A673 (cell line): Measurements from ENCODE around the gene USP40. TPM values are rescaled to one million over a fixed set of nuclear protein-coding genes. Genes with fewer than 3 reads are reported as not detected.

Experiments used
- BruUV-seq: library from RNA; stranded (reverse); fragments of 400-500 nt; replicated peaks from 2 replicates; lab custom pipeline; 2021; lab: Mats Ljungman, UMichigan
- CTCF ChIA-PET: fragments of 300-600 bp; sonication (Branson Sonifier 250); formaldehyde crosslinking; loops from one replicate; lab custom pipeline; 2022; ENCODE audit warnings: antibody characterized with exemption; lab: Charles Lee
- POLR2A ChIA-PET: fragments of 300-600 bp; sonication (Branson Sonifier 250); formaldehyde crosslinking; loops from one replicate; lab custom pipeline; 2022; ENCODE audit warnings: antibody characterized with exemption; ENCODE audit not compliant: low non-redundant PET; lab: Charles Lee
- DNase-seq: peaks from one replicate; pipeline ENCODE4 v3.0.0-alpha.2; 2015; ENCODE audit warnings: low spot score
- H3K27ac ChIP-seq: fragments of 200-600 bp; sonication (generic); 2 replicates; pipeline ENCODE4 v1.5.1; 2016; ENCODE audit warnings: mixed run types, low read depth, mild to moderate bottlenecking, mixed read lengths, antibody characterized with exemption, low read length; ENCODE audit not compliant: poor library complexity, severe bottlenecking
- H3K27me3 ChIP-seq: fragments of 200-600 bp; sonication (generic); replicated peaks from 2 replicates; pipeline ENCODE4 v1.6.1; 2017; ENCODE audit warnings: mixed run types, low read depth, mild to moderate bottlenecking, mixed read lengths, antibody characterized with exemption, low read length; ENCODE audit not compliant: insufficient read depth, poor library complexity
- H3K36me3 ChIP-seq: fragments of 200-600 bp; sonication (generic); 2 replicates; pipeline ENCODE4 v1.6.1; 2016; ENCODE audit warnings: mixed run types, mild to moderate bottlenecking, mixed read lengths, antibody characterized with exemption, low read length; ENCODE audit not compliant: insufficient read depth, poor library complexity, severe bottlenecking
- H3K4me1 ChIP-seq: fragments of 200-600 bp; sonication (generic); 2 replicates; pipeline ENCODE4 v1.6.1; 2017; ENCODE audit warnings: mixed run types, mild to moderate bottlenecking, mixed read lengths, antibody characterized with exemption, low read length; ENCODE audit not compliant: insufficient read depth, poor library complexity, severe bottlenecking
- H3K4me3 ChIP-seq: fragments of 200-600 bp; sonication (generic); 2 replicates; pipeline ENCODE4 v1.5.1; 2016; ENCODE audit warnings: low read depth, mixed run types, mild to moderate bottlenecking, mixed read lengths, low read length; ENCODE audit not compliant: poor library complexity, severe bottlenecking
- H3K9me3 ChIP-seq: fragments of 200-600 bp; sonication (generic); 2 replicates; pipeline ENCODE4 v1.6.1; 2016; ENCODE audit warnings: mixed run types, low read depth, mild to moderate bottlenecking, mixed read lengths, antibody characterized with exemption, low read length; ENCODE audit not compliant: poor library complexity, severe bottlenecking
- CTCF ChIP-seq: fragments of 300-800, 200-600 bp; sonication (generic); conservative IDR thresholded peaks from 2 replicates; pipeline ENCODE4 v1.5.1; 2017; ENCODE audit warnings: low read depth, mild to moderate bottlenecking, antibody characterized with exemption, low read length, moderate library complexity, mixed read lengths
- EZH2 ChIP-seq: fragments of 200-600 bp; sonication (generic); IDR thresholded peaks from 2 replicates; pipeline ENCODE4 v1.6.1; 2017; ENCODE audit warnings: borderline replicate concordance, low read depth, mild to moderate bottlenecking, mixed read lengths, antibody characterized with exemption, low read length; ENCODE audit not compliant: poor library complexity, severe bottlenecking
- intact Hi-C: fragments of 100-400 bp; cut with micrococcal nuclease; formaldehyde crosslinking; loops from one replicate; pipeline ENCODE4 v1.10.0; 2022; ENCODE audit not compliant: unreplicated experiment
- total RNA-seq: library from RNA; stranded (reverse); gene quantifications from 2 replicates; pipeline ENCODE4 v1.2.3, GENCODE V29; 2021

The USP40 gene
- total RNA-seq, 1 experiment from 2014 or later, result 29.6 TPM

DNA sequence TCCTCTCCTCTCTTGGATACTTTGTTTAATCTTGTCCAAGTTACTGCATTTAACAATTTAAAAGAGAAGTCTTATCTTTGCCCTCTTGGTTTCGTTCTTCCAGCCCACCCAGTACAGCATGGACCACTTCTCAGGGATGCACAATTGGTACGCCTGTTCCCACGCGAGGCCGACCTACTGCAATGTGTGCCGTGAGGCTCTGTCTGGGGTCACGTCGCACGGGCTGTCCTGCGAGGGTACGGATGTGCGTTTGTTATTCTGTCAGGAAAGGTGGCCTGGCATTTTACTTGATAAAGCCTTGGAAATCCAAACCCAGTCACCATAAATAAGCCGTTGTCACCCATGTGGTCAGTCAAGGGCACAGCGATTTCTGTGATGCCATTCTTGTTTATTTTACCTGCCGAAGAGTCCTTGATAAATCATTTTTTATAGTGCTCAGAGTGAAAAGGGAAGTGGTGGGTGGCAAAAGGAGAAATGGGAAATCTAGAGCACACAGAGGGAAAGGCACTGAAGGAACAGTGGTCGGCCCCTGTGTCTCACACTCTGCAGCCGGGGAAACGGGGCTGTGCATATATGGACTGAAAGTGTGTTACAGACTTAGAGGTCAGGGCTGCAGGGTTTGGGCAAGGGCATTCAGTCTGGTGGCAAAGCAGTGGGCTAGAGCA, 131.8 kb downstream of the USP40 start:
- H3K27ac ChIP-seq, result no peak overlapping the region
- TF ChIP-seq EZH2 (no peak), CTCF (no peak)
- ChIA-PET CTCF (no interaction called here), POLR2A (no interaction called here)
- no peak for DNase-seq
- no peak overlapping the region for H3K4me3 ChIP-seq
- no peaks in the 10 kb centered on the region for H3K9me3 ChIP-seq
- H3K27me3 ChIP-seq, result no peaks in the 10 kb centered on the region
- peaks cover 20% of the 10 kb centered on the region for H3K4me1 ChIP-seq
- intact Hi-C loops, result no loop called here
- BruUV-seq, result no TSS peak
- H3K36me3 ChIP-seq, result peaks cover 18% of the 10 kb centered on the region

DNA sequence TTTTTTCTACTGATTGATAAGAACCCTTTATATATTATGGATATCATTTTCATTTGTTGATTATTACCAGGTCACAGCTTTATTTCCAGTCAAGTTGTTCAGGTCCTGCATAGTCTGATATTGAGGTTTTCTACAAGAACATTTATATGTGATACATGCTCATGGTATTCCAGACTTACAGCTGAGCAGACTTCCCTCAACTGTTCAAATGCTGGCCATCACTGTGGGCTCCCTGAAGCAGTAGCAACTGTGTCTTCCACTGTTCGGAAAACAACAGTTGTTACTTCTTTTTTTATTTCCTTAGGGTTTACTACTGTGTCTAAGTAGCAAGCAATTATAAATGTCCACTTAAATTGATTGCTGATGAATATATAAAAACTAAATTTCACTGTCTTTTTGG, 132.8 kb downstream of the USP40 start:
- ChIA-PET POLR2A (interaction anchor here (0.5 kb wide), 1 partner anchor 126 kb away, joined by 3 read pairs; no protein-coding TSS in a partner anchor), CTCF (no interaction called here)
- Histone ChIP-seq H3K27ac (no peak overlapping the region), H3K36me3 (peaks cover 18% of the 10 kb centered on the region), H3K27me3 (no peaks in the 10 kb centered on the region), H3K4me3 (no peak overlapping the region), H3K9me3 (no peaks in the 10 kb centered on the region), H3K4me1 (peaks cover 29% of the 10 kb centered on the region)
- no peak for DNase-seq
- no TSS peak for BruUV-seq
- TF ChIP-seq CTCF (no peak), EZH2 (no peak)
- intact Hi-C loops, result no loop called here

- no peak overlapping the region for H3K27ac ChIP-seq
- intact Hi-C loops, result no loop called here
- H3K27me3 ChIP-seq, result no peaks in the 10 kb centered on the region
- DNase-seq, result no peak
- CTCF ChIA-PET, result no interaction called here
- H3K4me1 ChIP-seq, result peaks cover 27% of the 10 kb centered on the region
- H3K4me3 ChIP-seq, result no peak overlapping the region
- H3K9me3 ChIP-seq, result no peaks in the 10 kb centered on the region
- no TSS peak for BruUV-seq
- no peak for TF ChIP-seq EZH2
- no peak for TF ChIP-seq CTCF
- POLR2A ChIA-PET, result interaction anchor here (0.5 kb wide), 1 partner anchor 125 kb away, joined by 3 read pairs; no protein-coding TSS in a partner anchor
- peaks cover 18% of the 10 kb centered on the region for H3K36me3 ChIP-seq
These were observed 133.6 kb downstream of the USP40 start for GRCh38 chr2:233433029-233433428.
